Subcutaneous adipose tissue (tissue), 4 donors: ENCODE results near the gene ANXA9. TPM values are rescaled to one million over a fixed set of nuclear protein-coding genes. Genes with fewer than 3 reads are reported as not detected.

Experiments used
- total RNA-seq, 4 donors: library from RNA; depleted of rRNA; stranded (reverse); fragments of >200 nt; gene quantifications; one replicate each; pipeline ENCODE4 v1.1.0, GENCODE V29; 2016
- TF ChIP-seq, protein P1 (sequence below): fragments of 450-650 bp; IDR thresholded peaks from one replicate; pipeline ENCODE4 v1.5.1; 2016; ENCODE audit warnings: low read depth, mild to moderate bottlenecking, control low read depth, antibody characterized with exemption, moderate library complexity

Gene ANXA9
- total RNA-seq, 4 donors from 2014 or later = 0.68 to 1.3 TPM; not detected in 2

DNA sequence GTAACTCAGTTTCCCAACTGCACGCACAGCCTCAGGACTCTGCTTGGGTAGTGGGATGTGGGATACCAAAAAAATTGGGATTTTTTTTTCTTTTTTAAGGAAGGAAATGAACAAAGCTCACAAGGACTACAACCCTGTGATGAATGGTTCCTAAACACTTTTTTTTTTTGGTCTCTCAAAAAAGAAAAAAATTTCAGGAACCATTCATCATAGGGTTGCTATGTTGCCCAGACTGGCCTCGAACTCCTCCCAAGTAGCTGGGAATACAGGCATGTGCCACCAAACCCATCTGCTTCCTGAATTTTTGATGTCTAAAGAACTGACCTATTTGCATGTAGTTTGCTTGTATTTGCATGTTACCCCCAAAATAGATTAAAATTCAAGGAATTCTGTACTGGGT, 17.8 kb downstream of the ANXA9 start:
- TF ChIP-seq, protein P1, sequence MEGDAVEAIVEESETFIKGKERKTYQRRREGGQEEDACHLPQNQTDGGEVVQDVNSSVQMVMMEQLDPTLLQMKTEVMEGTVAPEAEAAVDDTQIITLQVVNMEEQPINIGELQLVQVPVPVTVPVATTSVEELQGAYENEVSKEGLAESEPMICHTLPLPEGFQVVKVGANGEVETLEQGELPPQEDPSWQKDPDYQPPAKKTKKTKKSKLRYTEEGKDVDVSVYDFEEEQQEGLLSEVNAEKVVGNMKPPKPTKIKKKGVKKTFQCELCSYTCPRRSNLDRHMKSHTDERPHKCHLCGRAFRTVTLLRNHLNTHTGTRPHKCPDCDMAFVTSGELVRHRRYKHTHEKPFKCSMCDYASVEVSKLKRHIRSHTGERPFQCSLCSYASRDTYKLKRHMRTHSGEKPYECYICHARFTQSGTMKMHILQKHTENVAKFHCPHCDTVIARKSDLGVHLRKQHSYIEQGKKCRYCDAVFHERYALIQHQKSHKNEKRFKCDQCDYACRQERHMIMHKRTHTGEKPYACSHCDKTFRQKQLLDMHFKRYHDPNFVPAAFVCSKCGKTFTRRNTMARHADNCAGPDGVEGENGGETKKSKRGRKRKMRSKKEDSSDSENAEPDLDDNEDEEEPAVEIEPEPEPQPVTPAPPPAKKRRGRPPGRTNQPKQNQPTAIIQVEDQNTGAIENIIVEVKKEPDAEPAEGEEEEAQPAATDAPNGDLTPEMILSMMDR = no peak

DNA sequence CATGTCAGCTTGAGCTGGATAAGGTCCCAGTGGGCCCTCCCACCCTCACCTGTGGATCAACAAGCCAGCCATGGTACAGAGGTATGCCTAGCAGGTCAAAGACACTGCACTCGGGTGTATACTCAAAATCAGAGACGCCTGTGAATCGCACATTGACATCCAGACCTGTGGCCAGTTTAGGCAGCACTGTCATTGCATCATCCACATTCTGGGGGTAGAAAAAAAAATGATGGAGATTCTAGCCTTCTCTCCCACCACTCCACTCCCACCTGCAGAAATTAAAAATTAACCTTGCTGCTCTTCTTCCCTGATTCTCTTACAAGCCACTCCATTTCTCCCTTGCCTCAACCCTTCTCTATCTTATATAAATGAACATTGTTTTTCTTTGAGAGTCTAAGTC, 18.3 kb downstream of the ANXA9 start:
- TF ChIP-seq, protein P1 = no peak

DNA sequence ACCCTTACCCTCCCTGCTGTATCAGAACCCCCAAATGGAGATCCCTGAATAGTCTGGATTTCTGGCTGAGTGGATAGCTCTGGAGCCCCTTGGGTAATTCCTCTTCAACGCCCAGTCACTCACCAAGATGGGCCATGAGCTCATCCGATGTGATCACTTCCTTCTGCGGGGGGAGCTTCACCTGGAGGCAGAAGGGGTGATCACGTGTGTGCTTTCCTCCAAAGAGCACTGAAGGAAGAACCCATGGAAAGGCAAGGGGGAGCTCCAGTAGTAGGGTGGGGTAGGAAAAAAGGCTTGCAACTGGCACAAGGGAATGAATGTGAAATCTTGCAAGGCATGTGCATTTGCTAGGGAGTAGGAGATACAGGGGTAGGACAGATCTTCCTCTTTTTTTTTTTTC, 19.5 kb downstream of the ANXA9 start:
- TF ChIP-seq, protein P1 = no peak

DNA sequence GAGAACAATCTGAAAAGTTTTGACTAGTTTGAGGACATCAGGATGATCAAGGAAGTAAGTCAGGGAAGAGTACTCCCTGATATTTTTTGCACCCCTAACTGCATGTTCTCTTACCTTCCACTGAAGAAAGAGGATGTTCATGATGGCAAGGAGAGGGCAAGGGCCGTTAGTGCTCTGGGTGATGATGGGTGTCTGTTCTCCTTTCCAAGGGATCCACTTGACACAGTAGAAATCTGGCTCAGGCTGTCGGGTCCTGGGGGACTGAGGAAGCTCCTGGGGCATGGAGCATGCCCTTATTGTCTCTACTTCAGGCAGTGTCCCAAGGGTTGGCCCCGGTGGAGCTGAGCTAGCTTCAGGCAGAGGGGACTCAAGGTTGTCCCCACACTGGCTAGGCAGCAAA, 20.0 kb downstream of the ANXA9 start:
- TF ChIP-seq, protein P1 = no peak

DNA sequence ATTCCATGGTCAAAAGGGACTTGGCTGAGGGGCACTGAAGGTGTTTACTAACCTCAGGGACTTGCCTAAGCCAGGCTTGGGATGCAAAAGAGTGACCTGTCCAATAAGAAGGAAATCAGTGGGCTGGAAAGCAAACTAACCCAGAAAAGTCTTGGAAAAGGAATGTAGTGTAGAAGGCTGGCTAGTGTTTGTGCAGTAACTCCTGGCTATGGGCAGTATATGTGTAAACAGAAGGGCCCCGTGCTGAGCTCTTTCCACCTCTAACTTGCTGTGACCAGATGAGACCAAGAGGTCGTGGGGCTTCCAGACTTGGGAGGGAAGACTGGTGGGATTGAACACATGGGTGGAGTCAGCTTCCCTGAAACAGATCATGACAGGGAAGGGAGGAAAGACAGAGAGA, 20.5 kb downstream of the ANXA9 start:
- TF ChIP-seq, protein P1 = no peak

DNA sequence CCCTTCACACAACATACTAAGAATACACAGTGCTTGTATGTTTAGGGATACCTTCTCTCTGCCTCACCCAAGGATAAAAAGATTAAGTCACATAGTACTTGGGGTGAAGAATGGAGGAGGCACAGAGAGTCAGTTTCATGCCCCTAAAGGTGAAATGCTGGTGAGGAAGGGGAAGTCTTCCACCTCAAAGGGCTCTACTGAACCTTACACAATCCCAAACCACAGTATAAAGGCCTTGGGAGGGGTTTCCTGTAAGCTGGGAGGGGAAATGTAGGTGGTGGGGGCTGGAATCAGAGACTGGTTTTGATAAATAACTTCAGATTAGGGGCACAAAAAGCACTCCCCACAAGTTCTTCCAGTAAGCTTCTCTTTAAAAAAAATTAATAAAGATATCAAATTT, 21.1 kb downstream of the ANXA9 start:
- TF ChIP-seq, protein P1 = no peak

DNA sequence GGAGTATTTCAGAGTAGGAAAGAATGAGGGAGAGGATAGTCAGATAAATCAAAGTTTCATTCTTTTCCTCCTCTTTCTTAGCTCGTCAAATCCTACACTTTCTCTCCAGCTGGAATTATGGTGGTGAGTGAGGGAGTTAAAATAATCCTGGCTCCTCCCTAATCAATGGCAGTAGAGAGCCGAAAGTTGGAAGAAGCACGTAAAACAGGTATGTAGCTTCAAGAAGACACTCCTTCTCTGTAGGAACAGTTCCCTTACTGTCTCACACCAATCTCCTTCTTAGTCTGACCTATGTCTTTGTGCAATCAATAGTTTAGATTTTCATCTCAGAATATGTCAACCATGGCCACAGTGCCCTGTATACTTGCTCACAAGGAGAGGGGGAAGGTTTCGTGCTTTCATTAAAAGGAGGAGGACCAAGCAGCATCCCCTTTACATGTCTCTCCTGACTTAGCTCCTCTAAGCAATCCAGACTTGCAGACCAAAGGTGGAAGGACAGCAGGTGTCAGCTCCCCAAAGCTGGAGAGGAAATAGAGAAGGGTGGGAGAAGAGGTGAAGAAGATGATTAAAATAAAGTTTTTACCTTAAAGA, 23.7 kb downstream of the ANXA9 start:
- TF ChIP-seq, protein P1 = no peak
